RKO (cell line): ENCODE data around the gene ARHGEF26.

Experiments
- DNase-seq: peaks from one replicate; pipeline ENCODE4 v3.0.0-alpha.2; 2016; ENCODE audit warnings: low spot score

Gene ARHGEF26

GRCh38 chr3:154152741-154153140 lies 31.6 kb downstream of the ARHGEF26 start:
- DNase-seq = no peak

- no peak for DNase-seq
These were observed 35.3 kb downstream of the ARHGEF26 start for GRCh38 chr3:154156530-154156929.

GRCh38 chr3:154161806-154162205 lies 40.6 kb downstream of the ARHGEF26 start:
- DNase-seq = no peak

DNA sequence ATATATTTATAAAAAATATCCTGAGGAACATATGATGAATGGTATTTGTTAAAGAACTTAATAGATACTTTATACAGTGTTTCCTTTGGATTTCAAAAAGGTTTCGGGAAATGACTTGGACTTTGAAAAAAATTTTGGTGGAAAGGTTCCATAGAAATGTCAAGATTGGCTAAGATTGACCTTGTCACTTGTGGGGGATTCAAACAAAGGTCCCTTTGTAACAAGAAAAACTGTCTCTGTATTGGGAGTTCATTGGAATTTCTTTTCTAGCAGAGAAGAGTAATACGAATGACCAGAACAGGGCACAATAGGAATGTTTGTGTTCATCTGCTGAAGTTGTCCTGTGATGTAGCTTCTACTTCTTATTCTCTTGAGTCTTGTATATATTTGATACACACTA lies 43.2 kb downstream of the ARHGEF26 start:
- no peak for DNase-seq

GRCh38 chr3:154168998-154169795 lies 48.0 kb downstream of the ARHGEF26 start:
- DNase-seq = no peak

DNA sequence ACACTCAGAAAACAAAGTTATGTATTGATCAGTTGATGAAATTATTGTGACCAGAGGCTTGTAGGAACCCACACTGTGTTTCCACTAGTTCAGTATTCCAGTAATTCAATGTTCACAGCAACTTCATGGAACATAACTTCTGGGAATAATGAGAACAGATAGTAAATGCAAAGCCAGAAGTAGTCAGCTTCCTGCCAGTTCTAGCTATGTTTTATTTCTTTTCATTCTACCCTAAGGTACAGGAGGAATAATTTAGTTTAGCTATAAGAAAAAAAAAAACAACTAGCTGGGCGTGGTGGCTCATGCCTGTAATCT lies 48.6 kb downstream of the ARHGEF26 start:
- no peak for DNase-seq

- DNase-seq = no peak
These were observed 49.1 kb downstream of the ARHGEF26 start for GRCh38 chr3:154170300-154170699.

GRCh38 chr3:154175041-154175440 lies 53.9 kb downstream of the ARHGEF26 start:
- DNase-seq = no peak

- DNase-seq = no peak
These were observed 54.8 kb downstream of the ARHGEF26 start for GRCh38 chr3:154176036-154176435.

- no peak for DNase-seq
These were observed 56.2 kb downstream of the ARHGEF26 start for GRCh38 chr3:154177406-154177805.

- no peak for DNase-seq
These were observed 57.0 kb downstream of the ARHGEF26 start for GRCh38 chr3:154178172-154178571.

DNA sequence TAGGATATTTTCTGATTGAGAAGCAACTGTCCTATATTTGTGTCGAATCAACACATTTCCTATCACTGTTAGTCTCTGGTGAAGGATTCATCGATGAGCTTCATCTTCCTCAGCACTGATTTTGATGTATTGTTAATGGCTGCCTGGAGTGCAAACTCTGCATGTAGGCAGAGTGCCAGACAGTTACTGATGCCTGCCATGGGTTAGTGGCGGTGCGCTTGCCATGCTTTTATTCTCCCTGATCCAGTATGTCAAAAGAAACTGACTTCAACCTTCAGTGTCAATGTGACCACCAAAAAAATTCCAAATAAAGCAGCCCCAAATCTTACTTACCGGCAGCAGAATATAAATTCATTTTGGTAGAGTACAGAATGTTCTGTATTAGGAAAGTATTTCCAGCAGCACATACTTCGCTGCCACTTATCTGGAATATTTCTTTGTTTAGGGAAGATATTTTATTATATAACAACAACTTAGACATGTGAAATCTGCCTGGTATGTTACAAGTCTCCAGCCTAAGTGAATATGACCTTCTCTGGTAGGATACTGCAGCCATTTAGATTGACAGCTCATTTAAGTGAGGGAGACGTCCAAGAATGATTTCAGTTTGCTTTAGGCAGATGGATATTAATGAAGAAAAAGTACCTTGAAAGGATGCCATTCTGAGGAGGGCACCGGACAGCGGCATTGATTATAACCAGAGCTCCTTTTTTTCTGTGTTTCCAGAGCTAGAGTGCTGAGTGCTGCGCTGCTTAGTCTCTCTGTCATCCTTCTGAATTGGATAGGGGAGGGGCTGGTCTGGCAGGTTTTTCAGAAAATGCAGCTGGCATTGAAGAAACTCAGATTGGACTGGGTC lies 59.9 kb downstream of the ARHGEF26 start:
- DNase-seq = no peak

- no peak for DNase-seq
These were observed 61.2 kb downstream of the ARHGEF26 start for GRCh38 chr3:154182322-154182922.

DNA sequence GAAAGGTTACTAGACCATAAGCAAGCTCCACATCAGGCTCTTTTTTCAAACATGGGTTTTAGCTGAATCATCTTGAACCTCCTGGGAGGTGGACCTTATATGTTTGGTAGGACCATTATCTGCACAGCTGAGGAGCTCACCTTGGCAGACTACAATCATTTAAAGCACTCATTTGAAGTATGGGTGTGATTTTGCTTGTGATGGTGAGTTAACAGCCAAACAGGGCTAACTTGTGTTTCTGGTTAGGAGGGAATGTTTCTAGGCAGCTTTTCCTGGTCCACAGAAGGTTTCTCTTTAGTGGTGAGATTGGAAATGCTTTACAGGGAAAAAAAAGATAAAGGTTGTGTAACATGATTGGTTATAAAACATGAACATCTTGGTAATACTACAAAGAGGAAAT lies 61.8 kb downstream of the ARHGEF26 start:
- DNase-seq = no peak

DNA sequence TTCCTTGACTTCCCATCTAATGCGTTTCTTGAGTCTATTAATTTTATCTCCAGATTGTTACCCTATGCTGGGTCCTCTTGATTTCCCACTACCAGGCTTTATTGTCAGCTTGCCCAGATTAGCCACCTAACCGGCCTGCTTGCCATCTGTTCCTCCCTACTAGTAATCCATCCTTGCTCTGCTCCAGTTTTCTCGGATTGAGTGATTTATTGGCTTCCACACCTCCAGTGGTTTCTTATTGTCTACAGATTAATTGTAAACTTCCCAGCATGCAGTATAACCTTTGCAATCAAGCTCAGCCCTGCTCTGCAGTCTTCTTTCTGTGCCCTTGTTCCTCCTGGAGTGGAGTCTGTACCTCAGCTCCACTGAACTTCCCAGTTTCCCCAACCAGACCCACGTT lies 63.4 kb downstream of the ARHGEF26 start:
- DNase-seq = no peak

GRCh38 chr3:154188437-154188836 lies 67.2 kb downstream of the ARHGEF26 start:
- no peak for DNase-seq

DNA sequence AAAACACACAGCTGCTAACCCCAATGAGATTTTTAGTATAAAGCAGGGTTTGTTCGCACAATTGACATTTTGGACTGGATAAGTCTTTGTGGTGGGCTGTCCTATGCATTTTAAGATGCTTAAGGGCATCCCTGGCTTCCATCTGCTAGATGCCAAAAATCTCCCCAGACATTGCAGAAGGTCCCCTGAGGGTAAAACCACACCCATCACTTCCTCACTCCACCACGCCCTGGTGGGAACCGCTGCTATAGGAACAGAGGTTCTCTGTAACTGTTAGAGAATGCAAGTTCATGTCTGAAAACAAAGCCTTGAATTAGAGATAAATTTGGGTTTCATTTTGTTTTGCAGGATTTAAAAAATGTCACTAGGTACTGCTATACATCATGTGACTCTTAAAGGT lies 67.7 kb downstream of the ARHGEF26 start:
- no peak for DNase-seq

- DNase-seq = no peak
These were observed 70.3 kb downstream of the ARHGEF26 start for GRCh38 chr3:154191520-154191919.

DNA sequence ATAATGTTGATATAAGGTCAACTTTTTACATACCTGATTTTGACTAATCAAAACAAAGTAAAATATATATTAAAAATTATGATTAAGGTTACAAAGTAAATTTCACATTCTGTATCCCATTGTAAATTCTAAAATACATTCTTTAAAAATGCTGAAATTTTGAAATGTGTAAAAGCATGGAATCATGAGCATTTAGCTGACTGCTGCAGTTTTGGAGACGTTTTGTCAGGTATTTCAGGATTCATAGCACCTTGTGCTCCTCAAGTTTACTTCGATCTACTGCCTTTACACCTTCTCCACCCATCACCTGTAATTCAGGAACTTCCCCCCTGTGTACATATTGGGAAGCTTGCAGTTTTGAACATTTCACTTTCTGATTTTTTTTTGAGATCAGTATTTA lies 71.0 kb downstream of the ARHGEF26 start:
- no peak for DNase-seq

DNA sequence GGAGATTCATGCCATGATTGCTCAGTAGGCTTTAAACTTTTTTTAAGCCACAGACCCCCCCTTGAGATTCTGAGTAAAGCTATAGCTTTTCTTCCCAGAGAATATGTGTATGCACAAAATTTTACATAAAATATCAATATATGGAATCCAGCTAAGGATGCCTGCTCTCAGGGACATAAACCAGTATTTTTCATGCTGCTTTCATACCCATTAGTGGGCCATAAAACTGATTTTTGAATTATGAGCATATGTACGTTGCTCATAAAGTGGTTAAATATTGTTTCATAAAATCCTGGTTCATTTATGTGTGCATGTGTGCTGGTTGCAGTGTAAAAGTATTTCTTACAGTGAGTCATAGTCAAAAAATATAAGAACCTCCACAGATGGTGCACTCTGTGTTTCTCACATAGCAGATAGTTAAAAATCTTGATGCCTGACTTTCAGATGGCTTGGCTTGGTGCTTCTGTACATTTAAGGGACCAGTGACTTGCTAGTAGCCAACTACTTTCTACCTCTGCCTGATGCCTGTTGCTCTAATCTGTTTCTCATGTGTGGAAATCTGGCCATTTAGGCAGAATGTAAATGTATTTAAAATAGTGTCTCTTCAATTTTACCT lies 71.9 kb downstream of the ARHGEF26 start:
- no peak for DNase-seq

- DNase-seq = no peak
These were observed 73.7 kb downstream of the ARHGEF26 start for GRCh38 chr3:154194877-154195276.

DNA sequence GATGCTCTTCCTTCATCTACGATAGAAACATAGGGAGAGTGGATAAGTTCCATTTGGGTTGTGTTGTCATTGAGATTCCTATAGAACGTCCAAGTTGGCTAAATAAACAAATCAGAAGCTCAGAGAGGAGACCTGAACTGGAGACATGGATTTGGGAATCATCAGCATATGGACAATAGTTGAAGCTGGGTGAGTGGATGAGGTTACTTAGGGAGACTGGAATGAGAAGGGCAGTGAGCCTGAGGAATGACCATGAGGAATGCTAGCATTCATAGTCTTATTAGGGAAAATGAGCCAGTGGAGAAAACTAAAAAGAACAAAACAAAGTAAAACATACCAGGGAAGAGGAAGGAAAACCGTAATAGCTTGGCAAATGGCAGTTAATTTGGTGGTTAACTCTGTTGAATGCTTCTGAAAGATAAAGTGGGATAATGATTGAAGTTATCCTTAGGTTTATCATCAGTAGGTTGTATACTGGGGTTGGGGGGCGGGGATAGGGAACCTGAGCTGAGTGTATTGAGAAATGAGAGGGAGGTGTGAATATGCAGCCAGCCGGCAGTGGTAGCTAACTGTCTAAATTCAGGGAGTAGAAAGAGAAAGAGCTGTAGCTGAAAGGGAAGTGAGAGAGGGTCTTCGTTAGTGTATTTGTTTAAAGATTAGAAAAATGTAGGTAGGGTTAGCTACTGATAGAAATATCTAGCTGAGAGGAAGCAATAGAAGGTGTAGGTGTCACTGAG lies 74.6 kb downstream of the ARHGEF26 start:
- no peak for DNase-seq
